H9 (cell line): ENCODE data around the gene BCL2L14. TPM values are rescaled to one million over a fixed set of nuclear protein-coding genes. Genes with fewer than 3 reads are reported as not detected.

Experiments used
- DNase-seq: peaks from one replicate; pipeline ENCODE4 v3.0.0-alpha.2; 2017
- H2AFZ ChIP-seq: one replicate; pipeline ENCODE4 v1.6.1; 2013; ENCODE audit warnings: mild to moderate bottlenecking, low read length, control low read depth, moderate library complexity
- H2AK5ac ChIP-seq: 2 replicates; pipeline ENCODE4 v1.6.1; 2013; ENCODE audit warnings: low read length, control low read depth, mixed read lengths; ENCODE audit not compliant: insufficient read length
- H2BK120ac ChIP-seq: one replicate; pipeline ENCODE4 v1.6.1; 2013; ENCODE audit warnings: low read depth, mild to moderate bottlenecking, low read length, control low read depth, inconsistent platforms; ENCODE audit not compliant: poor library complexity, severe bottlenecking
- H2BK12ac ChIP-seq: 2 replicates; pipeline ENCODE4 v1.6.1; 2013; ENCODE audit warnings: low read length, control low read depth, mixed read lengths, low read depth; ENCODE audit not compliant: insufficient read length
- H2BK15ac ChIP-seq: 2 replicates; pipeline ENCODE4 v1.6.1; 2013; ENCODE audit warnings: low read depth, low read length, control low read depth
- H2BK20ac ChIP-seq: one replicate; pipeline ENCODE4 v1.6.1; 2013; ENCODE audit warnings: low read depth, mild to moderate bottlenecking, low read length, control low read depth, inconsistent platforms; ENCODE audit not compliant: poor library complexity, severe bottlenecking
- H2BK5ac ChIP-seq: 2 replicates; pipeline ENCODE4 v1.6.1; 2013; ENCODE audit warnings: low read length, control low read depth, mixed read lengths; ENCODE audit not compliant: insufficient read length
- H3K14ac ChIP-seq: 2 replicates; pipeline ENCODE4 v1.6.1; 2013; ENCODE audit warnings: low read length, control low read depth; ENCODE audit not compliant: insufficient read depth
- H3K18ac ChIP-seq: 2 replicates; pipeline ENCODE4 v1.6.1; 2013; ENCODE audit warnings: low read depth, mild to moderate bottlenecking, mixed read lengths, low read length, control low read depth; ENCODE audit not compliant: insufficient read length
- H3K23ac ChIP-seq: 2 replicates; pipeline ENCODE4 v1.6.1; 2013; ENCODE audit warnings: low read length, control low read depth, mixed read lengths, low read depth; ENCODE audit not compliant: insufficient read length
- H3K23me2 ChIP-seq: 2 replicates; pipeline ENCODE4 v1.6.1; 2013; ENCODE audit warnings: low read depth, mild to moderate bottlenecking, mixed read lengths, low read length, control low read depth; ENCODE audit not compliant: insufficient read length, poor library complexity, severe bottlenecking
- H3K27ac ChIP-seq: 2 replicates; pipeline ENCODE4 v1.5.1; 2013; ENCODE audit warnings: low read length, control low read depth, mixed read lengths, low read depth; ENCODE audit not compliant: insufficient read length
- H3K27me3 ChIP-seq: 2 replicates; pipeline ENCODE4 v1.6.1; 2013; ENCODE audit warnings: low read length, control low read depth, inconsistent platforms; ENCODE audit not compliant: insufficient read depth
- H3K4ac ChIP-seq: 2 replicates; pipeline ENCODE4 v1.6.1; 2013; ENCODE audit warnings: low read depth, mild to moderate bottlenecking, control low read depth, inconsistent platforms, low read length, moderate library complexity
- H3K4me1 ChIP-seq: 2 replicates; pipeline ENCODE4 v1.6.1; 2013; ENCODE audit warnings: low read length, control low read depth, inconsistent platforms; ENCODE audit not compliant: insufficient read depth
- H3K4me2 ChIP-seq: 2 replicates; pipeline ENCODE4 v1.6.1; 2013; ENCODE audit warnings: low read length, control low read depth, mixed read lengths; ENCODE audit not compliant: insufficient read length, insufficient read depth
- H3K56ac ChIP-seq: 2 replicates; pipeline ENCODE4 v1.6.1; 2013; ENCODE audit warnings: low read depth, mild to moderate bottlenecking, mixed read lengths, low read length, control low read depth; ENCODE audit not compliant: insufficient read length
- H3K79me1 ChIP-seq: 2 replicates; pipeline ENCODE4 v1.6.1; 2013; ENCODE audit warnings: low read depth, mild to moderate bottlenecking, moderate library complexity, low read length, control low read depth, inconsistent platforms; ENCODE audit not compliant: insufficient read depth, poor library complexity, severe bottlenecking
- H3K79me2 ChIP-seq: 2 replicates; pipeline ENCODE4 v1.6.1; 2013; ENCODE audit warnings: low read length, control low read depth, inconsistent platforms; ENCODE audit not compliant: insufficient read depth
- H3K9ac ChIP-seq: 2 replicates; pipeline ENCODE4 v1.6.1; 2013; ENCODE audit warnings: low read length, control low read depth, mixed read lengths; ENCODE audit not compliant: insufficient read length; ENCODE audit errors: extremely low read depth
- H3K9me3 ChIP-seq: one replicate; pipeline ENCODE4 v1.6.1; 2013; ENCODE audit warnings: low read depth, low read length, inconsistent platforms; ENCODE audit not compliant: control insufficient read depth
- H3T11ph ChIP-seq: one replicate; pipeline ENCODE4 v1.6.1; 2013; ENCODE audit warnings: mild to moderate bottlenecking, low read length, control low read depth, inconsistent platforms
- H4K20me1 ChIP-seq: one replicate; pipeline ENCODE4 v1.6.1; 2013; ENCODE audit not compliant: control insufficient read depth, insufficient read length, insufficient read depth
- H4K5ac ChIP-seq: 2 replicates; pipeline ENCODE4 v1.6.1; 2013; ENCODE audit warnings: low read depth, mild to moderate bottlenecking, mixed read lengths, low read length, control low read depth; ENCODE audit not compliant: insufficient read length
- H4K8ac ChIP-seq: replicated peaks from 2 replicates; pipeline ENCODE4 v1.6.1; 2013; ENCODE audit warnings: low read length, control low read depth, mixed read lengths, low read depth; ENCODE audit not compliant: insufficient read length
- H4K91ac ChIP-seq: 2 replicates; pipeline ENCODE4 v1.6.1; 2013; ENCODE audit warnings: low read depth, mild to moderate bottlenecking, moderate library complexity, mixed read lengths, low read length, control low read depth; ENCODE audit not compliant: insufficient read length
- H3K27ac Mint-ChIP-seq, 3 experiments: 2 replicates in 2 of 3; 3 replicates in 1 of 3; pipeline ENCODE4 v1.8.0; 2020 to 2021; ENCODE audit warnings: mixed read lengths in 3 of 3, mild to moderate bottlenecking in 1 of 3, moderate library complexity in 1 of 3
- H3K27me3 Mint-ChIP-seq: 2 replicates; pipeline ENCODE4 v1.8.0; 2021; ENCODE audit warnings: low read depth, mild to moderate bottlenecking, moderate library complexity, mixed read lengths
- H3K36me3 Mint-ChIP-seq, 3 experiments: 2 replicates in 2 of 3; 3 replicates in 1 of 3; pipeline ENCODE4 v1.8.0; 2020 to 2021; ENCODE audit warnings: low read depth in 3 of 3, mixed read lengths in 3 of 3; ENCODE audit not compliant: insufficient read depth in 1 of 3
- H3K4me1 Mint-ChIP-seq, 2 experiments: 2 replicates each; pipeline ENCODE4 v1.8.0; 2020; ENCODE audit warnings: mixed read lengths in 2 of 2
- H3K4me3 Mint-ChIP-seq, 2 experiments: 2 replicates in 1 of 2; 3 replicates in 1 of 2; pipeline ENCODE4 v1.8.0; 2020 to 2021; ENCODE audit warnings: mild to moderate bottlenecking in 2 of 2, mixed read lengths in 2 of 2, moderate library complexity in 1 of 2
- H3K9me3 Mint-ChIP-seq, 2 experiments: 2 replicates in 1 of 2; 3 replicates in 1 of 2; pipeline ENCODE4 v1.8.0; 2020; ENCODE audit warnings: mild to moderate bottlenecking in 2 of 2, mixed read lengths in 2 of 2, moderate library complexity in 1 of 2
- WGBS: extraction: QIAGEN DNeasy Blood & Tissue Kit; methylation state at CpG from one replicate; pipeline ENCODE4 v1.1.7; 2013; ENCODE audit warnings: missing lambda C conversion rate, low lambda C conversion rate, mixed read lengths; ENCODE audit not compliant: insufficient read length; ENCODE audit errors: extremely low coverage; 5-methylcytosine and 5-hydroxymethylcytosine counted together
- total RNA-seq: library from RNA; stranded (reverse); gene quantifications from 2 replicates; pipeline ENCODE4 v1.2.1, GENCODE V29; 2021
- TF ChIP-seq, protein P1 (sequence below): fragments of 200-600 bp; sonication (generic); conservative IDR thresholded peaks from 3 replicates; pipeline ENCODE4 v1.8.0; 2021; ENCODE audit warnings: antibody characterized with exemption, mild to moderate bottlenecking

BCL2L14 gene
- total RNA-seq, 1 experiment from 2014 or later: 0.28 TPM

DNA sequence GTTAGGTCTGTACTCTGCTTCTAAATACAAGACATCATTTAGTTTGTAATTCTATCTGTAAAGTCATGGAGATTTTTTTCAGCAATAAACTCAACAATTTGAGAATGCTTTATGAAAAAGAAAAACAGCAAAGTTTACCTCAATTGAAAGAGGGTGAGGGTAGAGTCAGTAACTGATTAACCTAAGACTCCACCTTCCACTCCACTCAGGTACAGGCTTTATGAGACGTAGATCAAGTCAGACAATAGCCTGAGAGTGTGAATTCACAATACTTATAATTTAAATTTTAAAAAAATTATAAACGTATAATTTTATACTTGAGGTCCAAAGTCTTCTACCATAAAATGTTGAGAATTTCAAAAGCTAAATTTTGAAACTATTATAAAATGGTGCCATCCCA lies 45.9 kb downstream of the BCL2L14 start:
- H3K27ac ChIP-seq: no peak overlapping the region
- no peak overlapping the region for H4K91ac ChIP-seq
- H3K18ac ChIP-seq: no peak overlapping the region
- no peaks in the 10 kb centered on the region for H3K27me3 ChIP-seq
- no peak overlapping the region for H3K23ac ChIP-seq
- no peak overlapping the region for H2BK12ac ChIP-seq
- no peak overlapping the region for H2AK5ac ChIP-seq
- no peak overlapping the region for H4K8ac ChIP-seq
- H3K56ac ChIP-seq: no peak overlapping the region
- H2AFZ ChIP-seq: no peak overlapping the region
- no peaks in the 10 kb centered on the region for H3K23me2 ChIP-seq
- H3K79me1 ChIP-seq: no peaks in the 10 kb centered on the region
- Mint-ChIP-seq H3K27ac (no peak overlapping the region), H3K4me1 (peaks cover 3 to 4% of the 10 kb centered on the region in 2 experiments; a peak in 2 of 4 replicates), H3K36me3 (peaks cover 10 to 40% (median 34%) of the 10 kb centered on the region in 3 experiments; a peak in 6 of 7 replicates), H3K27me3 (no peaks in the 10 kb centered on the region), H3K9me3 (peaks cover 0 to 3% of the 10 kb centered on the region in 2 experiments; a peak in 1 of 5 replicates), H3K4me3 (no peak overlapping the region)
- H2BK15ac ChIP-seq: no peak overlapping the region
- H3K14ac ChIP-seq: no peak overlapping the region
- WGBS: no CpG with 5 or more reads among the region's 2 CpGs
- H3T11ph ChIP-seq: no peak overlapping the region
- H3K9ac ChIP-seq: no peak overlapping the region
- no peak overlapping the region for H2BK120ac ChIP-seq
- H3K4ac ChIP-seq: no peak overlapping the region
- TF ChIP-seq, protein P1, sequence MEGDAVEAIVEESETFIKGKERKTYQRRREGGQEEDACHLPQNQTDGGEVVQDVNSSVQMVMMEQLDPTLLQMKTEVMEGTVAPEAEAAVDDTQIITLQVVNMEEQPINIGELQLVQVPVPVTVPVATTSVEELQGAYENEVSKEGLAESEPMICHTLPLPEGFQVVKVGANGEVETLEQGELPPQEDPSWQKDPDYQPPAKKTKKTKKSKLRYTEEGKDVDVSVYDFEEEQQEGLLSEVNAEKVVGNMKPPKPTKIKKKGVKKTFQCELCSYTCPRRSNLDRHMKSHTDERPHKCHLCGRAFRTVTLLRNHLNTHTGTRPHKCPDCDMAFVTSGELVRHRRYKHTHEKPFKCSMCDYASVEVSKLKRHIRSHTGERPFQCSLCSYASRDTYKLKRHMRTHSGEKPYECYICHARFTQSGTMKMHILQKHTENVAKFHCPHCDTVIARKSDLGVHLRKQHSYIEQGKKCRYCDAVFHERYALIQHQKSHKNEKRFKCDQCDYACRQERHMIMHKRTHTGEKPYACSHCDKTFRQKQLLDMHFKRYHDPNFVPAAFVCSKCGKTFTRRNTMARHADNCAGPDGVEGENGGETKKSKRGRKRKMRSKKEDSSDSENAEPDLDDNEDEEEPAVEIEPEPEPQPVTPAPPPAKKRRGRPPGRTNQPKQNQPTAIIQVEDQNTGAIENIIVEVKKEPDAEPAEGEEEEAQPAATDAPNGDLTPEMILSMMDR: no peak
- H3K4me1 ChIP-seq: no peaks in the 10 kb centered on the region
- no peaks in the 10 kb centered on the region for H3K9me3 ChIP-seq
- no peak for DNase-seq
- H2BK5ac ChIP-seq: no peak overlapping the region
- no peak overlapping the region for H4K5ac ChIP-seq
- no peaks in the 10 kb centered on the region for H4K20me1 ChIP-seq
- no peak overlapping the region for H3K4me2 ChIP-seq
- H3K79me2 ChIP-seq: no peaks in the 10 kb centered on the region
- H2BK20ac ChIP-seq: no peak overlapping the region
